OCI-LY1 (cell line): Measurements from ENCODE around the gene MCEMP1.

Source experiments
- H2AFZ ChIP-seq: fragments of 200-600 bp; sonication (generic), shearing (Covaris generic); 2 replicates; pipeline ENCODE4 v1.6.0; 2014; ENCODE audit warnings: antibody characterized with exemption, mild to moderate bottlenecking, low read length
- H3F3A ChIP-seq: fragments of 200-600 bp; sonication (generic), shearing (Covaris generic); 2 replicates; pipeline ENCODE4 v1.6.0; 2014; ENCODE audit warnings: mild to moderate bottlenecking, antibody characterized with exemption, low read length, moderate library complexity; ENCODE audit not compliant: insufficient read depth
- H3K27ac ChIP-seq: fragments of 200-600 bp; sonication (generic); 2 replicates; pipeline ENCODE4 v1.5.1; 2014; ENCODE audit warnings: low read length, mixed run types, mild to moderate bottlenecking, low read depth; ENCODE audit not compliant: poor library complexity, severe bottlenecking
- H3K27me3 ChIP-seq: fragments of 200-600 bp; sonication (generic); 2 replicates; pipeline ENCODE4 v1.6.0; 2014; ENCODE audit warnings: antibody characterized with exemption, mild to moderate bottlenecking, low read length, moderate library complexity; ENCODE audit not compliant: insufficient read depth
- H3K36me3 ChIP-seq: fragments of 200-600 bp; sonication (generic); 2 replicates; pipeline ENCODE4 v1.6.1; 2014; ENCODE audit warnings: mild to moderate bottlenecking, antibody characterized with exemption, low read length, moderate library complexity, mixed read lengths; ENCODE audit not compliant: insufficient read depth
- H3K4me1 ChIP-seq: fragments of 200-600 bp; sonication (generic); 2 replicates; pipeline ENCODE4 v1.5.1; 2014; ENCODE audit warnings: mild to moderate bottlenecking, low read length, moderate library complexity; ENCODE audit not compliant: insufficient read depth, severe bottlenecking
- H3K4me2 ChIP-seq: fragments of 200-600 bp; sonication (generic), shearing (Covaris generic); 2 replicates; pipeline ENCODE4 v1.6.1; 2014; ENCODE audit warnings: low read length
- H3K4me3 ChIP-seq: fragments of 200-600 bp; sonication (generic); 2 replicates; pipeline ENCODE4 v1.5.1; 2014; ENCODE audit warnings: low read length, low read depth, mild to moderate bottlenecking, mixed read lengths; ENCODE audit not compliant: poor library complexity, severe bottlenecking
- H3K79me2 ChIP-seq: fragments of 200-600 bp; shearing (Covaris generic); 2 replicates; pipeline ENCODE4 v1.6.1; 2016; ENCODE audit warnings: mixed run types, low read length, mixed read lengths; ENCODE audit not compliant: insufficient read depth
- H3K9ac ChIP-seq: fragments of 200-600 bp; sonication (generic), shearing (Covaris generic); 2 replicates; pipeline ENCODE4 v1.6.1; 2014; ENCODE audit warnings: mild to moderate bottlenecking, low read length, mixed read lengths
- H3K9me2 ChIP-seq: fragments of 200-600 bp; sonication (generic), shearing (Covaris generic); 2 replicates; pipeline ENCODE4 v1.6.1; 2014; ENCODE audit warnings: low read depth, mild to moderate bottlenecking, low read length, mixed read lengths
- H3K9me3 ChIP-seq: fragments of 200-600 bp; shearing (Covaris generic); 2 replicates; pipeline ENCODE4 v1.6.1; 2014; ENCODE audit warnings: low read length, mixed read lengths
- H4K20me1 ChIP-seq: fragments of 200-600 bp; sonication (generic), shearing (Covaris generic); 2 replicates; pipeline ENCODE4 v1.6.0; 2016; ENCODE audit warnings: mild to moderate bottlenecking, low read length; ENCODE audit not compliant: insufficient read depth
- EZH2 ChIP-seq: fragments of 200-600 bp; sonication (generic), shearing (Covaris generic); IDR thresholded peaks from 2 replicates; pipeline ENCODE4 v1.8.0; 2017; ENCODE audit warnings: borderline replicate concordance, mixed run types, mild to moderate bottlenecking, antibody characterized with exemption, low read length, moderate library complexity, mixed read lengths
- TF ChIP-seq, protein P1 (sequence below): fragments of 200-600 bp; sonication (generic), shearing (Covaris generic); IDR thresholded peaks from 2 replicates; pipeline ENCODE4 v1.5.1; 2017; ENCODE audit warnings: mild to moderate bottlenecking, antibody characterized with exemption, low read length, moderate library complexity, mixed read lengths

Gene MCEMP1

DNA sequence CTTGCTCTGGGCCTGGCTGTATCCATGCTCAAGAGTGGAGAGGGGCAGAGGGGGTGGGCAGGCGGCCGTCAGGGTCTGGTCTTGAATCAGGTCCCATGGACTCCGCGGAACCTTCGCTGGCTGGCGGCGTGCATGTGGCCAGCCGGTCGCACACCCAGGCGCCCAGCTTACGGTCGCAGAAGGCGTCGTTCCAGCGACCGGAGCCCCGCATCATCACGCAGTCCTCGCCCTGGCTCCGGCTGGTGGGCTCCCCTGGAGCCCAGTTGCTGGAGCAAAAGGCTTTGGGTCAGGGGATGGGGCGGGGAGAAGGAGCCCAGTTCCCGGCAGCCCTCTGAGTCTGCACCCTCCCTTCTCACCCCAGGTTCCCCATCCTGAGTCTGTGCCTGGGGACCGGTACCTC is 12.3 kb downstream of the MCEMP1 start:
- Histone ChIP-seq H3K9me3 (no peaks in the 10 kb centered on the region), H2AFZ (no peak overlapping the region), H3K27ac (no peak overlapping the region), H3K27me3 (no peaks in the 10 kb centered on the region), H3K4me2 (no peak overlapping the region), H3K9me2 (no peaks in the 10 kb centered on the region), H3K4me3 (no peak overlapping the region), H3F3A (no peaks in the 10 kb centered on the region), H3K4me1 (no peaks in the 10 kb centered on the region), H3K79me2 (no peaks in the 10 kb centered on the region), H3K9ac (no peak overlapping the region), H4K20me1 (no peaks in the 10 kb centered on the region), H3K36me3 (no peaks in the 10 kb centered on the region; the same call in 1 of the 2 replicates)
- no peak for TF ChIP-seq EZH2
- TF ChIP-seq, protein P1, sequence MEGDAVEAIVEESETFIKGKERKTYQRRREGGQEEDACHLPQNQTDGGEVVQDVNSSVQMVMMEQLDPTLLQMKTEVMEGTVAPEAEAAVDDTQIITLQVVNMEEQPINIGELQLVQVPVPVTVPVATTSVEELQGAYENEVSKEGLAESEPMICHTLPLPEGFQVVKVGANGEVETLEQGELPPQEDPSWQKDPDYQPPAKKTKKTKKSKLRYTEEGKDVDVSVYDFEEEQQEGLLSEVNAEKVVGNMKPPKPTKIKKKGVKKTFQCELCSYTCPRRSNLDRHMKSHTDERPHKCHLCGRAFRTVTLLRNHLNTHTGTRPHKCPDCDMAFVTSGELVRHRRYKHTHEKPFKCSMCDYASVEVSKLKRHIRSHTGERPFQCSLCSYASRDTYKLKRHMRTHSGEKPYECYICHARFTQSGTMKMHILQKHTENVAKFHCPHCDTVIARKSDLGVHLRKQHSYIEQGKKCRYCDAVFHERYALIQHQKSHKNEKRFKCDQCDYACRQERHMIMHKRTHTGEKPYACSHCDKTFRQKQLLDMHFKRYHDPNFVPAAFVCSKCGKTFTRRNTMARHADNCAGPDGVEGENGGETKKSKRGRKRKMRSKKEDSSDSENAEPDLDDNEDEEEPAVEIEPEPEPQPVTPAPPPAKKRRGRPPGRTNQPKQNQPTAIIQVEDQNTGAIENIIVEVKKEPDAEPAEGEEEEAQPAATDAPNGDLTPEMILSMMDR = no peak

DNA sequence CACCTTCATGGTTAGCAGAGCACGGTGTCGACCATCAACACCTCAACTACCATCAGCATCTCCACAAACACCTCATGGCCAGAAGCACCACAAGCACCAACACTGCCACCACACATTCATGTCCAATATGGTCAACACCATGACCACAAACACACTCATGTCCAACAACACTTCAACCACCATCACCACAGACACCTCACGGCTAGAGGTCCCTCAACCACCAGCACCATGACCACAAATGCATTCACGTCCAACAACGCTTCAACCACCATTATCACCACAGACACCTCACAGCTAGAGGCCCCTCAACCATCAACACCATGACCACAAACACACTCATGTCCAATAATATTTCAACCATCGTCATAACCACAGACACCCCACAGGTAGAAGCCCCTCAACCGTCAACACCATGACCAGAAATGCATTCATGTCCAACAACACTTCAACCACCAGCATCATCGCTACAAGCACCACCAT is 13.9 kb downstream of the MCEMP1 start:
- Histone ChIP-seq H3K27me3 (no peaks in the 10 kb centered on the region), H3K27ac (no peak overlapping the region), H3K9me2 (no peaks in the 10 kb centered on the region), H3K36me3 (no peaks in the 10 kb centered on the region), H3K79me2 (no peaks in the 10 kb centered on the region), H3F3A (no peaks in the 10 kb centered on the region), H3K4me2 (no peak overlapping the region), H3K9ac (no peak overlapping the region), H3K9me3 (no peaks in the 10 kb centered on the region), H2AFZ (no peak overlapping the region), H3K4me1 (no peaks in the 10 kb centered on the region), H3K4me3 (no peak overlapping the region), H4K20me1 (no peaks in the 10 kb centered on the region)
- TF ChIP-seq EZH2 = no peak
- TF ChIP-seq, protein P1 = no peak

DNA sequence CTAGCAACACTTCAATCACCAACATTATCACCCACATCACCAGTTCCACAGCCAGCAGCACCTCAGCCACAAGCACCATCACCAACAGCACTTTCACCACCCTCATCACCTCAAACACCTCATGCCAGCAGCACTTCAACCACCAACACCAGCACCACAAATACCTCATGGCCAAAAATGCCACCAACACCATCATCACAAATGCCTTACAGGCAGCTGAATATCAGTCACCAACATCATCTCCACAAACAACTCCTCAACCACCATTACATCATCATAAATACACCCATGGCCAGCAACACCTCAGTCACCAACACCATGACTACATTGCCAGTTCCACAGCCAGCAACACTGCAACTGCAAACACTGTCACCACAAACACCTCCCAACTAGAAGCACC is 14.6 kb downstream of the MCEMP1 start:
- Histone ChIP-seq H3K4me1 (no peaks in the 10 kb centered on the region), H3K9me2 (no peaks in the 10 kb centered on the region), H3F3A (no peaks in the 10 kb centered on the region), H3K36me3 (no peaks in the 10 kb centered on the region), H3K9me3 (no peaks in the 10 kb centered on the region), H2AFZ (no peak overlapping the region), H3K27me3 (no peaks in the 10 kb centered on the region), H4K20me1 (no peaks in the 10 kb centered on the region), H3K79me2 (no peaks in the 10 kb centered on the region), H3K4me3 (no peak overlapping the region), H3K27ac (no peak overlapping the region), H3K4me2 (no peak overlapping the region), H3K9ac (no peak overlapping the region)
- TF ChIP-seq, protein P1 = no peak
- no peak for TF ChIP-seq EZH2
